AG04450 (cell line): Measurements from ENCODE around the gene H6PD. TPM values are rescaled to one million over a fixed set of nuclear protein-coding genes. Genes with fewer than 3 reads are reported as not detected.

ENCODE experiments used
- CTCF ChIA-PET: fragments of 300-600, 350-600 bp; formaldehyde crosslinking; extraction: SDS; loops from one replicate; lab custom pipeline; 2022; ENCODE audit warnings: antibody characterized with exemption, inconsistent platforms; lab: Charles Lee
- POLR2A ChIA-PET: fragments of 350-600 bp; formaldehyde crosslinking; extraction: SDS; loops from one replicate; lab custom pipeline; 2021; ENCODE audit warnings: antibody characterized with exemption, inconsistent platforms; lab: Yijun Ruan, JAX
- DNase-seq: peaks from one replicate; pipeline ENCODE4 v3.0.0-alpha.2; 2011; ENCODE audit warnings: low read depth, low spot score
- H3K27ac ChIP-seq: one replicate; pipeline ENCODE4 v1.5.1; 2012; ENCODE audit warnings: low read depth, low read length, control low read depth
- H3K27me3 ChIP-seq: one replicate; pipeline ENCODE4 v1.6.0; 2012; ENCODE audit warnings: low read length; ENCODE audit not compliant: control insufficient read depth, insufficient read depth
- H3K4me3 ChIP-seq: 2 replicates; pipeline ENCODE4 v1.5.1; 2011; ENCODE audit warnings: mild to moderate bottlenecking, low read depth, low read length, control low read depth
- H3K9me3 ChIP-seq: 2 replicates; pipeline ENCODE4 v1.5.1; 2012; ENCODE audit warnings: low read length; ENCODE audit not compliant: control insufficient read depth, insufficient read depth
- polyA plus RNA-seq: library from polyadenylated mRNA; depleted of rRNA; stranded (reverse); fragments of >200 nt; gene quantifications from 2 replicates; pipeline ENCODE4 v1.2.3, GENCODE V29; 2011
- TF ChIP-seq, protein P1 (sequence below): IDR thresholded peaks from 2 replicates; pipeline ENCODE4 v1.5.1; 2011; ENCODE audit warnings: low read depth, low read length, control low read depth, inconsistent platforms

H6PD gene
- polyA plus RNA-seq, 1 experiment: 18.3 TPM

DNA sequence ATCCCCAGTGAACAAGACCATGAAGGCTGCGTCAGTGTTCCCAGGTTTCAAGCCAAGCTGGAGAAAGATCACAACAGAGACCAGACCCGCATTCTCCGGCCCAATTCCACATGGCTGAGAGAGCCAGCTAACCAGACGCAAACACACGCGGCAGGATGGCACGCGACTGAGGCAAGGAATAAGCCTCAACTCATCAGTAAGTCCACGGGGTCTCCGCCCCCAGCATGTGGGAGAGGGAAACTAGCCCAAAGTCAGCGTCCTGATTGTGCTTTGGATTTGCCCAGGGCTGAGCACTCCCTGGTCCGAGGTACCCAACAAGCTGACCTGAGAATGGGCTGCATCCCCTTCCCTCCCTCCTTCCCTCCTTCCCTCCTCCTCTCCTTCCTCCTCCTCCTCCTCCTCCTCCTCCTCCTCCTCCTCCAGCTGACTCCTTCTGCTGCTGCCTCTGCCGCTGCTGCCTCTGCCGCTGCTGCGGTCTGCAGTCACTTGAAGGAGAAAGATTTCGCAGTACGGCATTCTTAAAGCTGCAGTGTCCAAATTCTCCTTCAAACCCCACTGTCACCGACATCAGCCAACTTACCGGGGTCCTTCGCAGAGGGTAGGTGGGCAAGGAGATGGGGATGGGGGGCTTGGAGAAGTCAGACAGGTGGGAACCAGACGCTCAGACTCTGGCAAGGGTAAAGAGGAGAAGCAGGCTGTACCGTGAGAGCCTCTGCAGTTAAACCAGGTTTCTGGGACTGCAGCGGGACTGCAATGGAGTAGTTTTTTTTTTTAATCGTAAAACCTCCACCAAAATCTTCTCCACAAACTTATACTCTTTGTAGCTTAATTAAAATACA lies 33.0 kb upstream of the H6PD start:
- CTCF ChIA-PET: interaction anchor here (0.6 to 1.7 kb wide), 7 partner anchors 21 to 425 kb away, joined by 3 to 10 read pairs (median 4); partner anchors contain the start of gene H6PD
- Histone ChIP-seq H3K9me3 (no peaks in the 10 kb centered on the region), H3K4me3 (peak overlapping the region; percentile 81), H3K27me3 (no peaks in the 10 kb centered on the region), H3K27ac (peak overlapping the region; percentile 80)
- TF ChIP-seq, protein P1, sequence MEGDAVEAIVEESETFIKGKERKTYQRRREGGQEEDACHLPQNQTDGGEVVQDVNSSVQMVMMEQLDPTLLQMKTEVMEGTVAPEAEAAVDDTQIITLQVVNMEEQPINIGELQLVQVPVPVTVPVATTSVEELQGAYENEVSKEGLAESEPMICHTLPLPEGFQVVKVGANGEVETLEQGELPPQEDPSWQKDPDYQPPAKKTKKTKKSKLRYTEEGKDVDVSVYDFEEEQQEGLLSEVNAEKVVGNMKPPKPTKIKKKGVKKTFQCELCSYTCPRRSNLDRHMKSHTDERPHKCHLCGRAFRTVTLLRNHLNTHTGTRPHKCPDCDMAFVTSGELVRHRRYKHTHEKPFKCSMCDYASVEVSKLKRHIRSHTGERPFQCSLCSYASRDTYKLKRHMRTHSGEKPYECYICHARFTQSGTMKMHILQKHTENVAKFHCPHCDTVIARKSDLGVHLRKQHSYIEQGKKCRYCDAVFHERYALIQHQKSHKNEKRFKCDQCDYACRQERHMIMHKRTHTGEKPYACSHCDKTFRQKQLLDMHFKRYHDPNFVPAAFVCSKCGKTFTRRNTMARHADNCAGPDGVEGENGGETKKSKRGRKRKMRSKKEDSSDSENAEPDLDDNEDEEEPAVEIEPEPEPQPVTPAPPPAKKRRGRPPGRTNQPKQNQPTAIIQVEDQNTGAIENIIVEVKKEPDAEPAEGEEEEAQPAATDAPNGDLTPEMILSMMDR: no peak
- POLR2A ChIA-PET: interaction anchor here (0.6 to 1.2 kb wide), 8 partner anchors 33 to 622 kb away, joined by 3 to 10 read pairs (median 4); partner anchors contain the start of gene H6PD
- DNase-seq: no peak

DNA sequence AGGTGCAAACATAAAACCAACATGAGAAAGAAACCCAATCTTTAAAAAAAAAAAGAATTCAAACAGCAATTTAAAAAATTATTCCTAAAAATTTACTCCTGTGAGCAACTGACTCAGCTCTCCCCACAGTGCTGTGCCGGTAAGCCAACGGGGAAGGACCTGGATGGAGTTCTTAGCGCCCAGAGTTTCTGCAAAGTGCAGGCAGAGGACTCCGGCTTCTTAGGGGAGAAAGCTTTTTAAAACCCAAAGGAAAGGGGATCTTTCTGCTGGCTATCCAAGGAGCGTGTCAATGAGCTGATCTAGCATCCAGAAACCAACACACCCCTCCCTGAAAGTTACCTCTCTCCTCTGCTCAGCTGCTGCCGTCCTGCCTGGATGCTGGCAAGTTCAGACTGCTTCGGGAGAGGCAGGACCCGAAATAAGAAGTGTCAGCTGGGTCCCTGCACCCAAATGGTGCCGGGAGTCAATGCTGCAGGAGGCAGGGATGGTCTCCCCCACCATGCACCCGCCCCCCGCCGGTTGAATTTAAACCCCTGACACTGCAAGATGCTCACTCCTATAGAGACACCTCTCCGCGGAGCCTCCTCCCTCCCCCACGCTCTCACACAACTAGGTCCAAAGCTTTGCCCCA lies 32.2 kb upstream of the H6PD start:
- Histone ChIP-seq H3K27me3 (no peaks in the 10 kb centered on the region), H3K27ac (peak overlapping the region; percentile 22), H3K9me3 (no peaks in the 10 kb centered on the region), H3K4me3 (peak overlapping the region; percentile 81)
- no peak for DNase-seq
- TF ChIP-seq, protein P1: no peak
- ChIA-PET POLR2A (interaction anchor here (0.6 to 1.1 kb wide), 6 partner anchors 35 to 621 kb away, joined by 3 to 10 read pairs (median 5); no protein-coding TSS in a partner anchor), CTCF (interaction anchor here (0.6 to 1.7 kb wide), 4 partner anchors 9 to 425 kb away, joined by 3 to 10 read pairs (median 4); no protein-coding TSS in a partner anchor)

DNA sequence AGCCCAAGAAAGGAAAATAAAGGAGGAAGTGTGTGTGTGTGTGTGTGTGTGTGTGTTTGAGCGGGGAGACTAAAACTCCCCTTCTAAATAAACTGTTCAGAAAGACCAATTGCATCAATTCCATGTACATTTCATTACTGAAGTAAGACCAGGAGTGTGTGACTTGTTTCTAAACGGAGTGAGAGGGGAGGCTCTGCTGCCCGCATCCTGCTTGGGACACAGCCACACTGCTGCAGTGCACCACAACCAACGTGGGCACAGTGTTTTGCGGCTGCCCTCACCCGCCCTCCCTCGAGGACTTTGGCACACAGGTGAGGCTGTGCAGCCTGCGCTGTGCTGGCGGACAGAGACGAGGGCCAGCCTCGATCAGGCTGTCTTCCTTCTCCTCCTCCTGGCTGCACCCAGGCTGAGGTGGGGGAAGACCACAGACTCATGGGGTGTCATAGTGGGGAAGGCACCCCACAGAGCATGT lies 31.0 kb upstream of the H6PD start:
- no peaks in the 10 kb centered on the region for H3K9me3 ChIP-seq
- no peaks in the 10 kb centered on the region for H3K27me3 ChIP-seq
- no peak for DNase-seq
- H3K27ac ChIP-seq: no peak overlapping the region
- ChIA-PET CTCF (no interaction called here), POLR2A (no interaction called here)
- no peak overlapping the region for H3K4me3 ChIP-seq
- TF ChIP-seq, protein P1: no peak

DNA sequence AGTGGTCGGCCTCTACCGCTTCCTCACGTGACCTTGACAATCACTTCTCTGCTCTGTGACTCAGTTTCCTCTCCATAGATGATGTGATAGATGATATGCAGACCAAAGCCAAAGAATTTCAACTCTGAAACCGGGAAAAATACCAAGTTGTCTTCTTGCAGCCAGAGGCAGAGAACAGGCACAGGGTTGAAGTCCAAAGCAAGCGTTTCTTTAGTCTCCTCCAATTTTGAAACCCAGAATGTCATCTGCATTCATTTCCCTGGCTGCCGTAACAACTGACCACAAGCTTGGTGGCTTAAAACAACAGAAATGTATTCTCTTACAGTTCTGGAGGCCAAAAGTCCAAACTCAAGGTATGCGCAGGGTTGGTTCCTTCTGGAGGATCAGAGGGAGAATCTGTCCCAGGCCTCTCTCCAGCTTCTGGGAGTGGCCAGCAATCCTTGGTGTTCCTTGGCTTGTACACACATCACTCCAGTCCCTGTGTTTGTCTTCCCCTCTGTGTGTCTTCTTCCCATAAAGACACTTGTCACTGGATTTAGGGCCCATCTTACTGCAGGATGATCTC lies 30.3 kb upstream of the H6PD start:
- Histone ChIP-seq H3K4me3 (no peak overlapping the region), H3K27ac (no peak overlapping the region), H3K27me3 (no peaks in the 10 kb centered on the region), H3K9me3 (no peaks in the 10 kb centered on the region)
- no peak for DNase-seq
- TF ChIP-seq, protein P1: no peak
- CTCF ChIA-PET: no interaction called here
- POLR2A ChIA-PET: no interaction called here
